GM04503 (cell line): Measurements from ENCODE around the gene IGSF9.

ENCODE experiments used
- DNase-seq: peaks from one replicate; pipeline ENCODE4 v3.0.0-alpha.2; 2012; ENCODE audit warnings: low read depth

IGSF9 gene

GRCh38 chr1:159944623-159945455 is 574 bp downstream of the IGSF9 start:
- DNase-seq: no peak

DNA sequence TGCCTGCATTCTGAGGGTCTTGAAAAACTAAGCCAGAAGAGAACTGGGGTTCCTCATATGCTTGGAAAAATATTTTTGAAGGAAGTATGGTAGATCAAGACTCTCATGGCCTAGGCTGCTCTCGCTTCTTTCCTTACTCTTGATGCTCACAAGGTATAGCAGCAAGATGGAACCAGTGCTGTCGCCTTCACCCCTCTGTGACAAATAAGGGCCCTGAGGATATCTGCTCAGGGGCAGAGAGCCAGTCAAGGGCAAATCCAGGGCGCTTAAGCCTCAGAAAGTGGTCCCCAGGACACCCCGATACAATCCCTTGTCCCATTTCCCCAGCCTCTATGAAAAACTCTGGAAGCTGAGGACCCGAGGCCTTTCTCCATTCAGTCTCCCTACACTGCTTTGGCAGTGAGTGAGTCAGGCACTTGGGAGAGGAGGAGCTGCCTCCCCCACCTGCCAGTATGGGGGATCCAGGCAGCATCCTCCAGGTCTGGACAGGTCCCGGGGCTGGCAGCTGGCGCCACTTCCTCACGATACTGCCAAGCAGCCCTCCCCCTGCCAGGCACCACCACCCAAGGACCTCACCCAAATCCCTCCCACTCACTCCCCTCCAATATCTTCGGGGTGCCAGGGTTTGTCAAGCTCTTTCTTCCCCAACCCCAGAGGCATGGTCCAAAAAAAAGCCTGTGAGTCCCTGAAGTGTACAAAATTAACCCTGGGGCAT is 1.3 kb downstream of the IGSF9 start:
- DNase-seq: no peak

GRCh38 chr1:159943278-159943640 is 2.2 kb downstream of the IGSF9 start:
- DNase-seq: no peak

GRCh38 chr1:159942632-159943277 is 2.7 kb downstream of the IGSF9 start:
- no peak for DNase-seq

DNA sequence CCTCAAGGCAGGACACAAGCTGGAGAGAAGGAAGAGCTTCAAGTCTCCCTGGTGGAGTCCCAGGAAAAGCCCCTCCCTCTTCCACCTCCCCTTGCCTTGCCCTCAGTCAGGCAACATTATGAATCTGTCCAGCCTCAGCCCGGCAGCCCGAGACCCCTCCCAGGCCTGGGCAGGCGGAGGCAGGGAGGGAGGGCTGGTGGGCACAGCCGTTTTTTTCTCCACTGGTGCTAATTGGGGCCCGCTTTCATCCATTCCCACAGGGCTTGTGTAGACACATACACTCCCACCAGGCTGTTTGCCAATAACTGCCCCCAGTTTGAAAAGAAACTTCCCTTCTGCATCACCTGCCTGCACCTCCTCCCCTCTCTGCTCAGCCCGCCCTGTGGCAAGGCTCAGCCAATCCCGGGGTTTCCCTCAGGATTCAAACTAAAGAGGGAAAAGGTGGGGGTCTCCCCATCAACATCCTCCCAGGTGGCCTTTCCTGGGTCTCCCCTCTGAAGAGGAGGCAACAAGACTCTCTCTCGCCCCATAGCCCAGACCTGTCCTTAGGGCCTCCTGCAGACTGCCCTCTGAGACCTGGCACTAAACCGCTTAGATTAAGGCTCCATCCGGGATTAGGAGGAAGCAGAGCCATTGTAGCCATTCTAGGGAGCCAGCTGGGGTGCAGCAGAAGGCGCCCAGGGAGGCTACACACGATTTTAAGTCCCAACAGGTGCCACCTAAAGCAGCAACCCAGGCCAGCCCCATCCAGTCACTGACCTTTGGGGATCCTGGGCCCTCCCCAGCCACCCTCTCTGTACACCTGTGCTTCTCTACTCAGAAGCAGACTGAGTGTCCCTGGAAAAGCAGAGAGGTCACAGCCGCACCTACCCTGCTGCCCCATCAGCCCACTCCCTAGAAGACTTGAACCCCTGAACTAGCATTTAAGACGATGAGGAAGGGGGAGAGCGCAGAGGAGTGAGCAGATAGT is 3.5 kb downstream of the IGSF9 start:
- DNase-seq: no peak

DNA sequence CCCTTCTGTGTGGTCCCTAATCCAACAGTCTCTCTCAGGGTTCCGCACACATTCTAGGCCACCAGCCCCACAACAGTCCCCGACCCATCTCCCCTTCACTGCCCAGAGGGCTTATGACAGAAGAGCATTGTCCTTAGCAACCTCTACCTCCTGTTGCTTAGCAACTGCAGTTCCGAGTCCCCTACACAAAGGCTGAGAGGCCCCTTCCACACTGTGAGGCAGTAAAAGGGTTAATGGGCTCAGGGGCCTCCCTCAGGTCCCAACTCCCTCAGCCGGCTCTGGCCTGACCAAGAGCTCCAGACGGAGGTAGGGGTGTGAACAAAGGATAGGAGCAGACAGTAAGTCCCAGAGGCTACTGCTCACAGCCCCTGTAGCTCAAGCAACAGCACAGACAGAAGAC is 4.3 kb downstream of the IGSF9 start:
- no peak for DNase-seq

DNA sequence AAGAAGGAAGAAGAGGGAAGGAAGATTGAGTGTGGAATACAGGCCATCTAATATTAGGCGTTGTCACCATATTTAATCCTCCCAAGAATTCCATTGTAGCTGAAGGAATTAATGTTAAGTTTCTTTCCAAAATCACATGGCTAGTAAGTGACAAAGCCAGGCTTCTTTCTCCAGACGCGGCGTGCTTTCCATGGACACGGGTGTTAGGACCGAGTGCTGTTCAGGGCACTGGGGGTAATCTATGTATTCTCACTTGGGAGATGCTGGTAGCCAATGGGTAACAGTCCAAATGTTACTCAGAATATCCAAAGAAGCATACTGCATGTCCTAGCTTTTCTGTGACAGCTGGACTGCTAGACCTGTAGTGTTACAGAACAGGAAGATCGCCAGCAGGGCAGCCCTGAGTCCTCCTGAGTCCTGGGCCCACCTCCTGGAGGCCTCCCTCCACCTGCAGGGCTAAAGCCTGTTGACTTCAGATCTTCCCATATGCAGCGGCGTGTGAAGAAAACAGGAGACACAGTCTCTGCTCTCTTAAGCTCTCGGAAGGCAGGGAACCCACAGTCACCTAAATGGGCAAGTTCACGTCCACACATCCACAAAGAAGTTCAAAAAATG is 5.3 kb downstream of the IGSF9 start:
- no peak for DNase-seq

DNA sequence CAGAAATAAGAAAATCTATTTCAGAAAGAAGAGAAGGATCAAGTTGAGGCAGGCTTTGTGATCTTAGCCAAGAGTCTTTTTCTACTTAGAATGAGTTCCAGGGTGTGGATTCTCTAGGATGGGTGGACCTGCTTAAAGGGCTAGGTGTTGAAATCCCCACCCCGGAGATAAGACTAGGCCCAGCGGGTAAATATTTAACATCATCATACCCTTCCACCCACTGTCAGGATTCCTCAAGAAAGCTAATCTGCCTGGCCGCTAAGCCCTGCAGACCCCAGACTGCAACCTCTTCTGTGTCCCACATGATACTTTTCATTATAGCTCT is 5.8 kb downstream of the IGSF9 start:
- DNase-seq: no peak

DNA sequence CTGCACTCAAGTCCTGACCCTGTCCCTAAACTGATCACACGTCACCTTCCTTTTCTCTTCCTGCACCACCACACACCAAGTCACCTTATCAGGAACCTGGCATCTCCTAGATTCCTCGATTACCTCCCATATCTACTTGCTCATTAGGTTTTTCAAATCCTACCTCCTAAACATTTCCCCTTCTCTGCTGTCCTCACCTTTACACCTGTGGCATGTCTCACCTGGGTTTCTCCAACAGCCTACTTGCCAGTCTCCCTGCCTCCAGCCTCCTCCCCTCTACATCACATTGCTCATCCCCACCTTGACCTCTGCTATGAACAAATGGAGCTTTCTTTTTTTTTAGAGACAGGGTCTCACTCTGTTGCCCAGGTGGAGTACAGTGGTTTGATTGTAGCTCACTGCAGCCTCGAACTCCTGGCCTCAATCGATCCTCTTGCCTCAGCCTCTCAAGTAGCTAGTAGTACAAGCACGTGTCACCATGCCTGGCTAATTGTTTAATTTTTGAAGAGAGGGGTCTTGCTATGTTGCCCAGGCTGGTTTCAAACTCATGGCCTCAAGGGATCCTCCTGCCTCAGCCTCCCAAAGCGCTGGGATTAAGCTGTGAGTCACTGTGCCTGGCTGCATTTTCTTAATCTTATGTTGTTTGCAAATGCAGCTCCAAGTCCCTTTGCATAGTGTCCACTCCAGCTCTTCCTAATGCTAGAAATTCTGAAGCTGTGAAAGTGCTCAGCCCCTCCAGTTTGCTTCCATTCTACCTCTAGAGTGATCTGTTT is 6.3 kb downstream of the IGSF9 start:
- no peak for DNase-seq

DNA sequence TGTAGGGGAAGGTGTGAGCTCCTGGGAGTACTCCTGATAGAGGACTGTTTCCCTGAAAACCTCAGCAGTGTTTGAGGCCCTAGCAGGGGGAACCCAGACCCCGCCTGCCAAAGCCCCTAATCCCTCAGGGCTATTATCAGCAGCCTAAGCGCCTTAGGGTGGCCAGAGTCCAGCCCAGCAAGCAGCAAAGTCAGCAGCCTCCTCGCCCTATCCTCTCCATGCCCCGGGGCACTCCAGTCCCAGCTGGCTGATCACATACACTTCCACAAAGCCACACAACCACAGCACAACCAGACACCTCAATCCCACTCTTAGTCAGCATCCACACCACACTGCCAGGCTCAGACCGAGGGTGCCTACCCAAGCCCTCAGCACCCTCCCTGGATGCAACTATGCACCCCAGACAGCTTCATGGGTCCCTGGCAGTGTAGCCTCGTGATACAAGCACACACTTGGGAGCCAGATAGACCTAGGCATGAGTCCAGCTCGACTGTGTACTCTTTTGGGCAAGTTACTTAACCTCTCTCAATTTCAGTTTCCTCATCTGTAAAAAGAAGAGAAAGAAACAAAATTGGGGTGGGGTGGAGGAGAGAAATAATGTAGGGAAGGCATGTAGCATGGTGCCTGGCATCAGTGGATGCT is 7.1 kb downstream of the IGSF9 start:
- no peak for DNase-seq

DNA sequence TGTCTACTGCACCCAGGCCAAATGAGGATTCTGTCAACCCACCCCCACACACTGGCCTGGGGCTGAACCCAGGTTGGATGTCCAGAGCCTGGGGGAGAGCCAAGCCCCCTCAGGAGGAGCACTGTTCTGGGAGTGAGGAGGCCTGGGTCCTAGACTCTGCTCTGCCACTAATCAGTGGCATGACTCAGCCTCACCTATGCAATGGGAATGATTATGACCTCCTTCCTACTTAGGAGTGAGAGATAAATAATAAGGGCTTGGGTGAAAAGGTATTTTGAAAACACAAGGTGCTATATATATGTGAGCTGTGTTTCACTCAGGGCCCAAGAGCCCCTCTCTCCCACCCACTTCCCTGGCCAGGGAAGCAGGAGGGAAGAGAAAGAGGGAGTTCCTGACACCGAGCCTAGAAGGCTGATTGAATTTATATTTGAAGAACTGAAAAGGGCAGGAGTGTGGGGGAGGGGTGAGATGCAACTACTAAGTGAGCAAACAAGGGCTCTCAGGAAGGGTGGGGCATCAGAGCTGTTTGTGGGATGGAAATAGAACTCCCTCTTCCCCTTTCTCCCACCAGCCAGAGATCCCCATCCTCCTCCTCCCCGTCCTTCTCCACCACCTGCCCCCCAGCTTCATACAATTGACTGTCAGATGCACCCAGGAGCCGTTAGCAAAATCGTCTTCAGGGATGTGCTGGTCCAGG is 8.2 kb downstream of the IGSF9 start:
- no peak for DNase-seq

DNA sequence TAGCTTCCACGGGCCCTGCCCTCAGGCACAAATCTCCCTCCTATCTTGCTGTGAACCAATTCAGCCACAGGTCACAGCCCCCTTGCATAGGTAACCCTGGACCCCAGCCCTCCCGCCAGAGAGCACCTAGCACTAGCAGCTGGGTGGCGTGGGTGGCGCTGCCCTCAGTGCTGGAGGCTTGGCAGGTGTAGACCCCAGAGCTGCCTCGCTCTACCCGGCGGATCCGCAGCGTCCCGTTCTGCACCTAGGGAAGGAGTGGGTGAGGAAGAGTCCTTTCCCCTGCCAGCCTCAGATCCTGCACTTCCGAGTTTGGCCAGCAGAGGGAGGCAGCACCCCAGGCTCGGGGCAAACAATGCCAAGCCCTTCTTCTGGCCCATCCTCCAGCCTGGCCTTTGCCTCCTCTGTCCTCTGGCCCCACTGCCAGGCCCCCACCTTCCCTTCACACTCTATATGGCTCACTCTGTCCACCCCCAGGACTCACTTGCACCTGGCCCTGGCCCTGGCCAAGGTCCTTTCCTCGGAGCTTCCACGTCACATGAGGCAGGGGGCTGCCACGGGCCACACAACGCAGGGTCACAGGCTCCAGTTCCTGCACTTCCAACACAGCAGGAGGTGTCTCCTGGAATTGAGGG is 9.0 kb downstream of the IGSF9 start:
- no peak for DNase-seq

DNA sequence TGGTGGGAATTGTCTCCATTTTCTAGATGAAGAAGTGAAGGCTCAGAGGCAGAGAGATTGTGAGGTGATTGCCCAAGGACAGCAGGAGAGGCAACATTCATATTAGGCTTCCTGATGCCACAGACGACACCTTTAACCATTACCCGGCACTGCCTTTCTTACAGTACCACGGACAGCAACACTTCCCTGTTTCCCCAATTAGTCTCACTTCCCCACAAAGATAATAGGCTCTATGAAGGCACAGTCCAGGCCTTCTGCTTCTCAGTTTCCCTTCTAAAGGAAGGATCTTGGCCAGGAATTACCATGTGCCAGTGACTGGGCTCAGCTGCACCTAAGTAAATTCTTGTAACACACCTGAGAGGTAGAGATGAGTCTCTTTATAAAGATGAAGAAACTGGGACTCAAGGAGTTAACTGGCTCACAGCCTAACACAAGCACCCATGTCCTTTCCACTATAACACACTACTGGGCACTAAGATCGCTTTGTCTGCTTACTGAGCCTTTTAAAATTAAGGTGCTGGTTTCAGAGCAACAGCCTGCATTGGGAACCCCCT is 9.6 kb downstream of the IGSF9 start:
- DNase-seq: no peak

- no peak for DNase-seq
Measured at GRCh38 chr1:159935305-159935704, 10.1 kb downstream of the IGSF9 start.

- DNase-seq: no peak
Measured at GRCh38 chr1:159934136-159935039, 11.0 kb downstream of the IGSF9 start.

GRCh38 chr1:159933347-159933746 is 12.1 kb downstream of the IGSF9 start:
- no peak for DNase-seq

DNA sequence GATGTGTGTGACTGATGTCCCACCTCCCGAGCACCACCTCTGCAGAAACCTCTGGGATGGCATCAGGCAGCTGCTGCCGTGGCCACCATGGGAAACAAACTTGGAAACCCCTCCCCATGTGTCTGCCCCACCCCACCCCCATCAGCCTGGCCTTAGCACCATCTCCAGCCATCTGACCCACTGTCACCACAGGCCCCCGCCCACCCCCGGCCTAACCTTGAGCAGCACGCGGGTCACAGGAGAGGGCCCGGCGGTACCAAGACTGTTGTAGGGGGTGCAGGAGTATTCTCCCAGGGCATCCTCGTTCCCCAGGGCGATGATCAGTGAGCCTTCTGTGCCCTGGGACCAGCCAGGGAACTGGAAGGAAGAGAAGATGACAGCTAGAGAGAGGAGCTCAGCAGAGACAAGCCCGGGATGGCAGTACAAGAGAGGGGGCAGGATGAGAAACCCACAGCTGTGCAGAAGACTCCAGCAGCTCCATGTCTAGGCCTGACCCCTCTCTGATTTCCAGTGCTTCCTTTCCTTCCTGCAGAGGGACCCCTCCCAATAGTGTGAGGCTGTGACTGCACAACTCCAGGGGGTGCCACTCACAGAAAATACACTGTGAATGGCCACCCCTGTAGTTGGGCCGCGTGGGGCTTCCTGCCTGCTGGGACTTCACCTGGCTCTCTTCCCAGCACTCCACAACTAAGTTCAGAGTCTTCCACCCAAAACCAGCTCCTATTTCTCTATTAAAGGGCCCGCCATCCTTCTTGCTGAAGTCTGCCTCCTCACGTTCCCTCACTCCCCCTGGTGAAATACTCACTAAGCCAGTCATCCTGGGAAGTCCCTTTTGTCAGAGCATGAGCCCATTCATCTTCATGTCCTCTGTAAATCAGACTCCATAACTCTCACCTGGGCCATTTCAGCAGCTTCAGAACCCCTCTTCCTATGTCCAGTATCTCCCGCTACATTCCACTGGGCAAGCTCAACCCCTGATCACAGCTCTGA is 12.8 kb downstream of the IGSF9 start:
- no peak for DNase-seq
